PC-3 (cell line): ENCODE measurements around the gene PSAP.

Source experiments
- EZH2 ChIP-seq: fragments of 300-600 bp; sonication (generic); IDR thresholded peaks from one replicate; pipeline ENCODE4 v1.6.1; 2017; ENCODE audit warnings: antibody characterized with exemption, mild to moderate bottlenecking, low read length; ENCODE audit not compliant: unreplicated experiment
- EZH2phosphoT487 ChIP-seq: fragments of 300-600 bp; sonication (generic); IDR thresholded peaks from 2 replicates; pipeline ENCODE4 v1.6.1; 2018; ENCODE audit warnings: mild to moderate bottlenecking, antibody characterized with exemption, low read length, borderline replicate concordance
- TF ChIP-seq, protein P1 (sequence below): fragments of 300-600 bp; sonication (generic); conservative IDR thresholded peaks from 2 replicates; pipeline ENCODE4 v1.5.1; 2017; ENCODE audit warnings: antibody characterized with exemption, low read depth, mild to moderate bottlenecking, low read length

DNA sequence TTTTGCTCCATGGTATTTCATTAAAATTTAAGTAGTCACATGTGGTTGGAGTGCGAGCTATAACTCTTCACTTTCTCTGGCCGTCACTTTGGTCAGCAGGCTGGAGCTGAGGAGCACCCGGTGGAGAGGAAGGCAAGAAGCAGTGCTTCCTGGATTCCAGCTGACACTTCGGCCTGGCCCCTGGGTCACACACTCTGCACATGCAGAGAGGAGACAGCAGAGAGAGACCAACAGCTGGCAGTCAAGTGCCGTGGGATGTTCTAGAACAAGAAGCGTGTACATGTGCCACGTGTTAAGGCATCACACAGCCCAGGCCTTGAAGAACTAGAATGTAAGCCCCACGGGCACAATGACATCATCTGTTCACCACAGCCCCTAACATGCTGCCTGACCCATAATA is 30.1 kb downstream of the PSAP start:
- TF ChIP-seq, protein P1, sequence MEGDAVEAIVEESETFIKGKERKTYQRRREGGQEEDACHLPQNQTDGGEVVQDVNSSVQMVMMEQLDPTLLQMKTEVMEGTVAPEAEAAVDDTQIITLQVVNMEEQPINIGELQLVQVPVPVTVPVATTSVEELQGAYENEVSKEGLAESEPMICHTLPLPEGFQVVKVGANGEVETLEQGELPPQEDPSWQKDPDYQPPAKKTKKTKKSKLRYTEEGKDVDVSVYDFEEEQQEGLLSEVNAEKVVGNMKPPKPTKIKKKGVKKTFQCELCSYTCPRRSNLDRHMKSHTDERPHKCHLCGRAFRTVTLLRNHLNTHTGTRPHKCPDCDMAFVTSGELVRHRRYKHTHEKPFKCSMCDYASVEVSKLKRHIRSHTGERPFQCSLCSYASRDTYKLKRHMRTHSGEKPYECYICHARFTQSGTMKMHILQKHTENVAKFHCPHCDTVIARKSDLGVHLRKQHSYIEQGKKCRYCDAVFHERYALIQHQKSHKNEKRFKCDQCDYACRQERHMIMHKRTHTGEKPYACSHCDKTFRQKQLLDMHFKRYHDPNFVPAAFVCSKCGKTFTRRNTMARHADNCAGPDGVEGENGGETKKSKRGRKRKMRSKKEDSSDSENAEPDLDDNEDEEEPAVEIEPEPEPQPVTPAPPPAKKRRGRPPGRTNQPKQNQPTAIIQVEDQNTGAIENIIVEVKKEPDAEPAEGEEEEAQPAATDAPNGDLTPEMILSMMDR: no peak
- no peak for TF ChIP-seq EZH2
- no peak for TF ChIP-seq EZH2phosphoT487
